Measurements from ENCODE around the gene ADAMTSL3.

The ADAMTSL3 gene

GRCh38 chr15:83871808-83872559 is 218.1 kb downstream of the ADAMTSL3 start:
- no peak for DNase-seq (ENCODE audit: low read depth in 2 of 2, low spot score in 1 of 2)

DNA sequence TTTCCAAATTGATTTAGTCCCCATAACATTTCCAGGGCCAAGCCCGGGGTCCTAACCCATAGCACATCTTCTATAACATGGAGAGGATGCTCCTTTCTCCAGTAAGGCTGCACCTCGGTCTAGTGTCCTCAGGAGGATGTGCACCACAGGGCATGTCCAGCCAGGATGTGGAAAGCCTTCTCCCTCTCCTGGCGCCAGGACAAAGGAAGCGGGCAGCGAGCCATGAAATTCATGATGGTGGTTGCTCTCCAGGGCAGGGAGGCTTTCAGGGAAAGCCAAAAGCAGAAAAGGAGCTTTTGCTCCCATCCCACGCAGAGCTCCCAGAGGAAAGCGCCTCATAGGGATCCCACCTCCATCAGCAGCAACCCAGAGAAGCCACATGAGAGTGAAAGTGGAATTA is 220.0 kb downstream of the ADAMTSL3 start:
- DNase-seq (ENCODE audit: low read depth in 2 of 2, low spot score in 1 of 2) = no peak

DNA sequence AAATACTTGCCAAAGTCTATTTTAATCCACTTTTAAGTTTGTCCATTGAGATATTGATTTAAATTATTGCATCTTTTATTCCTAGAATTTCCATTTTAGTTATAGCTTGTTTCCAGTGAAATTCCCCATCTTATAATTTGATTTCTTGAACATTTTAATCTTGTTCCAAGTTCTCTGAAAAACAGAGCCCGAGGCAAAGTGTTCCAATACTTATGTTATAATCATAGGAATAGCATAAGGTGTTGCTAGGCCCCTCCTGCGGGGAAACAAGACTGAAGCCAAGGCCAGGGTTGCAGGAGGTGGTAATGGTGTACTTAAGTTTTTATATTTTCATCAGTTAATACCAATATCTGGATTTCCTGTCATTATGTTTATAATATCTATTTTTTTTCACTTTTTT is 226.6 kb downstream of the ADAMTSL3 start:
- no peak for DNase-seq (ENCODE audit: low read depth in 2 of 2, low spot score in 1 of 2)

DNA sequence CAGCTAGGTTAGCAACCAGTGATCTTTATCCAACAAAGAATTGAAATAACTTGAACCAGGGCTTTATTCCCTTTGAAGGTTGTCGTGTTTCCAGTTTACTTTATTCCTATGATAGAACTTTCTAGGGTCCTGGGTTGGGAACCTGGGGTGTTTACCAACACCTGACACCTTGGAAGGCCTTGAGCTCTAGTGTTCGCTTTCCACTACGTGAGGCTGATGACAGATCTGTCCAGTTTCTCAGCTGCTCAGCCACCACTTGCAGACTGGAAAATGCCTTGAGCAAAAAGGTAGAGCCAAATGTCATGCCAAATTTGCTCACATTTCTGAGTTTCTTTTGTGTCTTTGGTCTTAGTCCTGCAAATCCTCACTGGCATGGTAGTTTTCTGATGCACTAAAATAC is 227.2 kb downstream of the ADAMTSL3 start:
- no peak for DNase-seq (ENCODE audit: low read depth in 2 of 2, low spot score in 1 of 2)

DNA sequence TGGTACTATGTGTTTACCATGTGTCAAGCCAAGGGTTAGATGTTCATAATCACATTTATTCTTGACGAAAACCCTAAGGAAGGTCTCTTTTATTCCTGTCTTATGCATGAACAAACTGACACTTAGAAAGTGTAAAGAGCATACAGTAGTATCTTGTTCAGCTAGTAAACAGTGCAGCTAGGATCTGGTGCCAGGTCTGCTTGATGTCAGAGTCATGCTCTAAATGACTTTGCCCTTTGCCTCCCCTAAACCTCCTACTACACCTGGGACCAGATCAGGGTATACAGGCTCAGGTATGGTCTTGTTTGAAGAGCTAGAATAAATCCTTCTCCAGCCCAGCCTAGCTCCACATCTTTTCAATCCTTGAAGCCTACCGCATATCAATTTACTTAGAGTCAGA is 232.4 kb downstream of the ADAMTSL3 start:
- no peak for DNase-seq (ENCODE audit: low read depth in 2 of 2, low spot score in 1 of 2)

GRCh38 chr15:83887404-83887803 is 233.5 kb downstream of the ADAMTSL3 start:
- no peak for DNase-seq (ENCODE audit: low read depth in 2 of 2, low spot score in 1 of 2)

DNA sequence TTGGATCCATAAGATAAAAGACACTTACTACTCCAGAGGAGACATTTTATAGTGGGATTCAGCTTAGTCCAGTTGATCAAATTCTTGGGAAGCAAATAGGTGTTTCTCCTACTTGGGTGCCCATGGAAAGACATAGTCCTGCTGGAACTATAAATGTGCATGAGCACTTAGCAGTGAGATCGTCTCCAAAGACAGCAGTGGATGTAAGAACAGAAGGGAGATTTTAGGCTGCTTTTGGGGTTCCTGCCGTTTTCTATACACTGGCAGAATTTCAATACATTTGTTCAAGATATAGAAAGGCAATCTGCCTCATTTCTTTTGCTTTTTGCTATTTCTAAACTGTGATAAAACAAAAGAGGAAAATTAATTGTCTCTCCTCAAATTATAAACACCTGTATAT is 234.0 kb downstream of the ADAMTSL3 start:
- no peak for DNase-seq (ENCODE audit: low read depth in 2 of 2, low spot score in 1 of 2)

DNA sequence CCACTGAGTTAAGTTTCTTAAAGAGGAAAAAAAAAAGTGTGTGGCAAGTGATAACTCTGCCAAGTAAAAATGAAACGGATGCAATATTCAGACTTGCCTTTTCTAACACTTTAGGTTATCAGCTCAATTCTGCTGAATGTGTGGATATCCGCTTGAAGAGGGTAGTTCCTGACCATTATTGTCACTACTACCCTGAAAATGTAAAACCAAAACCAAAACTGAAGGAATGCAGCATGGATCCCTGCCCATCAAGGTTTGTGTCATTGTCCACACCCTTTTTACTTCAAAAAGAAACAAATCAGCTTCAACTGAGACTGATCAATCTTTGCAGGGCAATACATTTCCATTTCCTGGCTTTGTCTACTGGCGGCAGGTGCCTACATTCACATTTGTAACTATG is 236.1 kb downstream of the ADAMTSL3 start:
- DNase-seq (ENCODE audit: low read depth in 2 of 2, low spot score in 1 of 2) = no peak

DNA sequence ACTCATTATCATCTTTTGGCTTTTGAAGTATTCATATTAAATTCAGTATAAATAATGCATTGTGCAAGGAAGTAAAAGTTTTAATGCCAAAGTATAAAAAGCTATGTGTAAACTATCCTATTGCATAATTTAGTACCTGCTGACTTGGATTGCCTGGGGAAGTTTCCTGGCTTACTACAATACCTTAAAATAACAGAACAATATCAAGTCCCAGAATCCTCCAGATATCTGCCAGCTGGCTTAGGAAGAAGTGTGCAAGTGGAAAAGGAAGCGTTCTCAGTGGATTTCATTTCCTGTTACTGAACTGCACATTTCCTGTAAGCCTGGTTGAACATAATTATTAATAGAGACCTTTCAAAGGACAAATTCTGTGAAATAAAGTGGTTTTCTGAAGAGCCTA is 236.7 kb downstream of the ADAMTSL3 start:
- DNase-seq (ENCODE audit: low read depth in 2 of 2, low spot score in 1 of 2) = no peak

GRCh38 chr15:83892498-83892897 is 238.6 kb downstream of the ADAMTSL3 start:
- DNase-seq (ENCODE audit: low read depth in 2 of 2, low spot score in 1 of 2) = no peak

GRCh38 chr15:83893308-83893707 is 239.4 kb downstream of the ADAMTSL3 start:
- DNase-seq (ENCODE audit: low read depth in 2 of 2, low spot score in 1 of 2) = no peak

- DNase-seq (ENCODE audit: low read depth in 2 of 2, low spot score in 1 of 2) = no peak
Observed at GRCh38 chr15:83897037-83897436, 243.1 kb downstream of the ADAMTSL3 start.

GRCh38 chr15:83898361-83898760 is 244.4 kb downstream of the ADAMTSL3 start:
- no peak for DNase-seq (ENCODE audit: low read depth in 2 of 2, low spot score in 1 of 2)

DNA sequence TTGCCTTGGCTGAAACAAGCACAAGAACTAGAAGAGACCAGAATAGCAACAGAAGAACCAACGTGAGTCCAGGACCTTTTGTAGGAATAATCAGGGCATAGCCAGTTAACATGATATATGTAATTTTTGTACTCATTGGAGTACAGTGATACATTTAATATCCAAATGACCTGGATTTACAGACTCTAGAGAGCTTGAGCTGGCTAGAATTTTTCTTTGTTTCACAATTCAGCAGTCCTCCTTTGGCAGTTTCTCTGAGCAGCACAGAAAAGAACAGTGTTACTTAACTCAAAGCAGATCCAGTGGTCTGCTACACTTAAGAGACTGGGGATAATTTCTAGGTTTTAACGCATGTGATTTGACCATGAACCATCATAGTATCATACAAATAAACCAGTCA is 245.7 kb downstream of the ADAMTSL3 start:
- no peak for DNase-seq (ENCODE audit: low read depth in 2 of 2, low spot score in 1 of 2)

- DNase-seq (ENCODE audit: low read depth in 2 of 2, low spot score in 1 of 2) = no peak
Observed at GRCh38 chr15:83904107-83905040, 250.5 kb downstream of the ADAMTSL3 start.

GRCh38 chr15:83905556-83906273 is 251.8 kb downstream of the ADAMTSL3 start:
- no peak for DNase-seq (ENCODE audit: low read depth in 2 of 2, low spot score in 1 of 2)

GRCh38 chr15:83911345-83911744 is 257.4 kb downstream of the ADAMTSL3 start:
- DNase-seq (ENCODE audit: low read depth in 2 of 2, low spot score in 1 of 2) = no peak

DNA sequence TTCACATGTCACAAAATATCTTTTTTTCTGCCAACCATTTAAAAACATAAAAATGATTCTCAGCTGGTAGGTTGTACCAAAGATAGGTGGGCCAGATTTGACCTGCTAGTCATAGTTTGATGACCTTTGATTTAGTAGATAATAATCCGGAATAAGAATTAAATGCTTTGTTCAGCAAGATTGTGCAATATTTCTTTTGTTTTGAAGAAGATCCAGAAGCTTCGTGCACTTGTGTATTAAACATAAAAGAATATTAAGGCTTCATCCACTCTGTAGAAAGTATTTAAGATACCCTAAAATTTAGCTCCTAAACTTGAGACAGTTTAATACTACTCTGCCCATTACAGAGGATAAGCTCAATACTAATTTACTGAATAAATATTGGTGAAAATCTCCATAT is 258.4 kb downstream of the ADAMTSL3 start:
- no peak for DNase-seq (ENCODE audit: low read depth in 2 of 2, low spot score in 1 of 2)

DNA sequence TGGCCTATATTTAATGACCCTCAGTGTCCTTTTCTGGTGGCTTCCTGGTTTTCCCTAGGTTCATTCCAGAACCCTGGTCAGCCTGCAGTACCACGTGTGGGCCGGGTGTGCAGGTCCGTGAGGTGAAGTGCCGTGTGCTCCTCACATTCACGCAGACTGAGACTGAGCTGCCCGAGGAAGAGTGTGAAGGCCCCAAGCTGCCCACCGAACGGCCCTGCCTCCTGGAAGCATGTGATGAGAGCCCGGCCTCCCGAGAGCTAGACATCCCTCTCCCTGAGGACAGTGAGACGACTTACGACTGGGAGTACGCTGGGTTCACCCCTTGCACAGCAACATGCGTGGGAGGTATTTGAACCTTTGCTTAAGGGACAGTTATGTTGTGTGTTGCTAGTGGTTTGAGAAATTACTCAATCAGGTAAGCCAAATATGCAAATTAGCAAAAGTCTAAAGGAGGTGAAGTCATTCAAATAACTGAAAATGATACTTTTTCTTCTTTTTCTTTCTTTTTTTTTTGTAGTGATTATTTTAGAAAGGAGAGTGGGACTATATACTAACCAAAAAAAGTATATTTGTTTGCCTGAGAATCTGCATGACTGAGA is 259.2 kb downstream of the ADAMTSL3 start:
- no peak for DNase-seq (ENCODE audit: low read depth in 2 of 2, low spot score in 1 of 2)

- no peak for DNase-seq (ENCODE audit: low read depth in 2 of 2, low spot score in 1 of 2)
Observed at GRCh38 chr15:83914906-83915305, 261.0 kb downstream of the ADAMTSL3 start.

GRCh38 chr15:83917432-83917831 is 263.5 kb downstream of the ADAMTSL3 start:
- DNase-seq (ENCODE audit: low read depth in 2 of 2, low spot score in 1 of 2) = no peak
